ENCODE measurements around the gene TMA16. TPM values are rescaled to one million over a fixed set of nuclear protein-coding genes. Genes with fewer than 3 reads are reported as not detected.
A peak's percentile ranks its signal among the peaks of the same experiment; 100 is the strongest.

Gene TMA16
- total RNA-seq, 2 experiments from 2014 or later, result 27.9 to 30.3 TPM

- Mint-ChIP-seq H3K27me3 (peaks cover 1% of the 10 kb centered on the region), H3K36me3 (ENCODE audit: low read depth) (no peaks in the 10 kb centered on the region), H3K27ac (no peak overlapping the region), H3K9me3 (no peaks in the 10 kb centered on the region), H3K4me1 (peaks cover 8% of the 10 kb centered on the region), H3K4me3 (no peak overlapping the region)
- ChIA-PET POLR2A (interaction anchor here (5.1 kb wide), 1 partner anchor 57 kb away, joined by 32 read pairs; the partner anchor contains the start of gene TMA16), CTCF (interaction anchor here (0.6 to 9.7 kb wide), 43 partner anchors 8 to 1405 kb away, joined by 3 to 122 read pairs (median 5); partner anchors contain the start of gene TMA16)
- no peak for DNase-seq
These were observed 56.4 kb downstream of the TMA16 start for GRCh38 chr4:163550869-163551267.

- no peaks in the 10 kb centered on the region for H3K36me3 Mint-ChIP-seq (ENCODE audit: low read depth)
- ChIA-PET CTCF (interaction anchor here (1.7 to 9.7 kb wide), 3 partner anchors 111 to 130 kb away, joined by 5 to 122 read pairs (median 100); no protein-coding TSS in a partner anchor), POLR2A (no interaction called here)
- H3K9me3 Mint-ChIP-seq, result no peaks in the 10 kb centered on the region
- H3K27me3 Mint-ChIP-seq, result peaks cover 1% of the 10 kb centered on the region
- H3K4me1 Mint-ChIP-seq, result peaks cover 13% of the 10 kb centered on the region
- H3K27ac Mint-ChIP-seq, result no peak overlapping the region
- no peak for DNase-seq
- no peak overlapping the region for H3K4me3 Mint-ChIP-seq
These were observed 58.7 kb downstream of the TMA16 start for GRCh38 chr4:163553146-163553545.

- CTCF ChIA-PET, result interaction anchor here (0.6 to 9.7 kb wide), 5 partner anchors 11 to 200 kb away, joined by 4 to 122 read pairs (median 11); no protein-coding TSS in a partner anchor
- peaks cover 1% of the 10 kb centered on the region for H3K27me3 Mint-ChIP-seq
- no peak for DNase-seq
- H3K9me3 Mint-ChIP-seq, result no peaks in the 10 kb centered on the region
- no peak overlapping the region for H3K4me3 Mint-ChIP-seq
- POLR2A ChIA-PET, result no interaction called here
- peaks cover 26% of the 10 kb centered on the region for H3K4me1 Mint-ChIP-seq
- no peaks in the 10 kb centered on the region for H3K36me3 Mint-ChIP-seq (ENCODE audit: low read depth)
- no peak overlapping the region for H3K27ac Mint-ChIP-seq
These were observed 60.5 kb downstream of the TMA16 start for GRCh38 chr4:163554870-163555465.

GRCh38 chr4:163556177-163556576 lies 61.7 kb downstream of the TMA16 start:
- Mint-ChIP-seq H3K27me3 (peaks cover 1% of the 10 kb centered on the region), H3K27ac (no peak overlapping the region), H3K4me3 (no peak overlapping the region), H3K36me3 (ENCODE audit: low read depth) (no peaks in the 10 kb centered on the region), H3K4me1 (peaks cover 21% of the 10 kb centered on the region), H3K9me3 (no peaks in the 10 kb centered on the region)
- no peak for DNase-seq
- POLR2A ChIA-PET, result interaction anchor here (0.6 to 1.2 kb wide), 2 partner anchors 62 to 122 kb away, joined by 3 read pairs; no protein-coding TSS in a partner anchor
- CTCF ChIA-PET, result interaction anchor here (0.7 to 9.7 kb wide), 13 partner anchors 10 to 1175 kb away, joined by 3 to 122 read pairs (median 4); no protein-coding TSS in a partner anchor

- no peaks in the 10 kb centered on the region for H3K36me3 Mint-ChIP-seq (ENCODE audit: low read depth)
- CTCF ChIA-PET, result interaction anchor here (0.9 to 9.7 kb wide), 9 partner anchors 30 to 1174 kb away, joined by 3 to 122 read pairs (median 9); no protein-coding TSS in a partner anchor
- H3K4me3 Mint-ChIP-seq, result no peak overlapping the region
- no peak for DNase-seq
- H3K27ac Mint-ChIP-seq, result no peak overlapping the region
- no peaks in the 10 kb centered on the region for H3K9me3 Mint-ChIP-seq
- H3K4me1 Mint-ChIP-seq, result peaks cover 21% of the 10 kb centered on the region
- POLR2A ChIA-PET, result interaction anchor here (1.2 kb wide), 1 partner anchor 121 kb away, joined by 3 read pairs; no protein-coding TSS in a partner anchor
- peaks cover 1% of the 10 kb centered on the region for H3K27me3 Mint-ChIP-seq
These were observed 62.3 kb downstream of the TMA16 start for GRCh38 chr4:163556650-163557391.

- H3K4me3 Mint-ChIP-seq, result no peak overlapping the region
- DNase-seq, result no peak
- POLR2A ChIA-PET, result interaction anchor here (0.6 kb wide), 1 partner anchor 62 kb away, joined by 3 read pairs; no protein-coding TSS in a partner anchor
- peaks cover 21% of the 10 kb centered on the region for H3K4me1 Mint-ChIP-seq
- H3K27ac Mint-ChIP-seq, result peak overlapping the region; percentile 32
- H3K27me3 Mint-ChIP-seq, result peaks cover 1% of the 10 kb centered on the region
- H3K9me3 Mint-ChIP-seq, result no peaks in the 10 kb centered on the region
- CTCF ChIA-PET, result interaction anchor here (0.8 to 1.4 kb wide), 6 partner anchors 9 to 197 kb away, joined by 3 to 12 read pairs (median 4); partner anchors contain the start of gene TMA16
- H3K36me3 Mint-ChIP-seq (ENCODE audit: low read depth), result no peaks in the 10 kb centered on the region
These were observed 64.1 kb downstream of the TMA16 start for GRCh38 chr4:163558539-163559044.

GRCh38 chr4:163562496-163562895 lies 68.0 kb downstream of the TMA16 start:
- H3K4me3 Mint-ChIP-seq, result no peak overlapping the region
- DNase-seq, result no peak
- no peaks in the 10 kb centered on the region for H3K36me3 Mint-ChIP-seq (ENCODE audit: low read depth)
- POLR2A ChIA-PET, result no interaction called here
- H3K27me3 Mint-ChIP-seq, result no peaks in the 10 kb centered on the region
- H3K4me1 Mint-ChIP-seq, result peaks cover 21% of the 10 kb centered on the region
- CTCF ChIA-PET, result no interaction called here
- no peak overlapping the region for H3K27ac Mint-ChIP-seq
- H3K9me3 Mint-ChIP-seq, result no peaks in the 10 kb centered on the region

- H3K9me3 Mint-ChIP-seq, result no peaks in the 10 kb centered on the region
- no peak for DNase-seq
- no peaks in the 10 kb centered on the region for H3K36me3 Mint-ChIP-seq (ENCODE audit: low read depth)
- H3K27me3 Mint-ChIP-seq, result no peaks in the 10 kb centered on the region
- no peak overlapping the region for H3K27ac Mint-ChIP-seq
- ChIA-PET CTCF (no interaction called here), POLR2A (no interaction called here)
- H3K4me3 Mint-ChIP-seq, result no peak overlapping the region
- H3K4me1 Mint-ChIP-seq, result peaks cover 11% of the 10 kb centered on the region
These were observed 69.1 kb downstream of the TMA16 start for GRCh38 chr4:163563592-163563991.

GRCh38 chr4:163564221-163564720 lies 69.8 kb downstream of the TMA16 start:
- Mint-ChIP-seq H3K4me3 (no peak overlapping the region), H3K36me3 (ENCODE audit: low read depth) (no peaks in the 10 kb centered on the region), H3K27ac (no peak overlapping the region), H3K27me3 (no peaks in the 10 kb centered on the region), H3K9me3 (no peaks in the 10 kb centered on the region), H3K4me1 (peaks cover 4% of the 10 kb centered on the region)
- CTCF ChIA-PET, result no interaction called here
- POLR2A ChIA-PET, result no interaction called here
- no peak for DNase-seq

- Mint-ChIP-seq H3K27ac (no peak overlapping the region), H3K27me3 (no peaks in the 10 kb centered on the region), H3K36me3 (ENCODE audit: low read depth) (no peaks in the 10 kb centered on the region), H3K4me1 (no peaks in the 10 kb centered on the region), H3K4me3 (no peak overlapping the region), H3K9me3 (no peaks in the 10 kb centered on the region)
- POLR2A ChIA-PET, result no interaction called here
- CTCF ChIA-PET, result interaction anchor here (1.2 to 1.3 kb wide), 2 partner anchors 10 to 15 kb away, joined by 4 read pairs; no protein-coding TSS in a partner anchor
- no peak for DNase-seq
These were observed 71.0 kb downstream of the TMA16 start for GRCh38 chr4:163565226-163566135.

- Mint-ChIP-seq H3K4me3 (no peak overlapping the region), H3K9me3 (no peaks in the 10 kb centered on the region), H3K27ac (no peak overlapping the region), H3K36me3 (ENCODE audit: low read depth) (no peaks in the 10 kb centered on the region), H3K27me3 (no peaks in the 10 kb centered on the region), H3K4me1 (no peaks in the 10 kb centered on the region)
- ChIA-PET CTCF (interaction anchor here (0.7 to 1.3 kb wide), 3 partner anchors 11 to 16 kb away, joined by 3 to 4 read pairs (median 4); no protein-coding TSS in a partner anchor), POLR2A (no interaction called here)
- no peak for DNase-seq
These were observed 71.8 kb downstream of the TMA16 start for GRCh38 chr4:163566257-163566796.

GRCh38 chr4:163568843-163569242 lies 74.4 kb downstream of the TMA16 start:
- no peaks in the 10 kb centered on the region for H3K4me1 Mint-ChIP-seq
- H3K27ac Mint-ChIP-seq, result no peak overlapping the region
- POLR2A ChIA-PET, result no interaction called here
- H3K9me3 Mint-ChIP-seq, result no peaks in the 10 kb centered on the region
- no peak for DNase-seq
- CTCF ChIA-PET, result interaction anchor here (0.8 to 1.2 kb wide), 2 partner anchors 19 kb away, joined by 5 to 6 read pairs; no protein-coding TSS in a partner anchor
- no peaks in the 10 kb centered on the region for H3K27me3 Mint-ChIP-seq
- H3K4me3 Mint-ChIP-seq, result no peak overlapping the region
- no peaks in the 10 kb centered on the region for H3K36me3 Mint-ChIP-seq (ENCODE audit: low read depth)
